Tibial artery (tissue), 4 donors: Measurements from ENCODE around the gene NEMF.

Experiments used
- DNase-seq, 2 donors: peaks; one replicate each; pipeline ENCODE4 v3.0.0-alpha.2; 2019
- H3K27ac ChIP-seq, 2 donors: fragments of 200-600 bp; sonication (generic) in 1 of 2; 1 replicate in 1 of 2; 2 replicates in 1 of 2; pipeline ENCODE4 v1.5.1; 2018 to 2019; ENCODE audit warnings: mild to moderate bottlenecking in 1 of 2
- H3K27me3 ChIP-seq, 2 donors: fragments of 200-600 bp; sonication (generic) in 1 of 2; one replicate each; pipeline versions ENCODE4 v1.5.1 to v1.6.0; 2016 to 2019
- H3K36me3 ChIP-seq, 3 donors: fragments of 200-600 bp; sonication (generic) in 2 of 3; one replicate each; pipeline ENCODE4 v1.5.1; 2016 to 2019; ENCODE audit warnings: mild to moderate bottlenecking in 2 of 3
- H3K4me1 ChIP-seq, 4 donors: fragments of 200-600 bp; sonication (generic) in 2 of 4; 1 replicate in 3 of 4; 2 replicates in 1 of 4; pipeline ENCODE4 v1.5.1; 2016 to 2019
- H3K4me3 ChIP-seq, 2 donors: fragments of 200-600 bp; sonication (generic) in 1 of 2; 1 replicate in 1 of 2; 2 replicates in 1 of 2; pipeline ENCODE4 v1.5.1; 2018 to 2019; ENCODE audit warnings: mild to moderate bottlenecking in 2 of 2
- H3K9me3 ChIP-seq, 3 donors: fragments of 200-600 bp; sonication (generic) in 1 of 3; one replicate each; pipeline ENCODE4 v1.5.1; 2016 to 2019
- CTCF ChIP-seq, 2 experiments: fragments of 200-600 bp in 1 of 2; fragments of 450-650 bp in 1 of 2; IDR thresholded peaks; one replicate each; pipeline ENCODE4 v1.5.1; 2017 to 2019; ENCODE audit warnings: antibody characterized with exemption in 2 of 2, mild to moderate bottlenecking in 1 of 2, moderate library complexity in 1 of 2
- intact Hi-C: fragments of 100-400 bp; cut with DNase I; formaldehyde crosslinking; loops from one replicate; pipeline ENCODE4 v1.15.0; 2023; ENCODE audit warnings: low total_unique reads

The NEMF gene

DNA sequence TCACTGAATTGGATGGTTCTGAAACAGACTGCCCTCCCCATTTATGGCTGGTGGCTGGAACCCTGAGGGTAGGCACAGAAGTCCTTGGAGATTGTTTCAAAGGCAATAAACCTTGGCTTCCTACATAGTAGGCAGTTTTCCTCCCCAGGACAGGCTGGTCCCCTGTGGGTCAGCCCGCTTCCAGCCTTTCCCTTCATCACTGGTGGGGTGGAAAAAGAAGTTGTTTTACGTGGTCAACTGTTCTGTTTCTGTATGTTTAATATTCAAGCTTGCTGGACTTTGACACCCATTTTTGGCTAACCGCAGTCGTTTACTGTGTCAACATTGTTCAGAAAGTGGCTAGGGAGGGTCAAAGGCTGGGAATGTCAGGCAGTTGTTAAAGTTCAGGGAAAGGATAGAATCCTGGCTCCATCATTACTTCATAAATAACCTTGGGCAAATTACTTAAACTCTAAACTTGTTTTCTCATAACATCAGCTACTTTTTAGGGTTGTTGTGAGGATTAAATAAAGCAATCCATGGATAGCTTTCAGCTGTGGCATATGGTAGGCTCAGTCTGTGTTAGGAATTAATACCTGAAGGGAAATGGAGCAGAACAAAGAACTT is 82.3 kb downstream of the NEMF start:
- Histone ChIP-seq H3K4me3 (peak overlapping the region; percentile 88 to 96), H3K27ac (peak overlapping the region in 1 of 2 donors; percentile 24), H3K27me3 (no peaks in the 10 kb centered on the region), H3K36me3 (peaks cover 20 to 35% (median 27%) of the 10 kb centered on the region in 3 donors), H3K9me3 (no peaks in the 10 kb centered on the region), H3K4me1 (peaks cover 0 to 29% (median 23%) of the 10 kb centered on the region in 4 donors)
- no peak for DNase-seq
- intact Hi-C loops, result loop anchor here (10.0 kb wide), 1 partner anchor 64 kb away; no protein-coding TSS in a partner anchor
- TF ChIP-seq CTCF (IDR thresholded peaks at IDR 0.05), result no peak

DNA sequence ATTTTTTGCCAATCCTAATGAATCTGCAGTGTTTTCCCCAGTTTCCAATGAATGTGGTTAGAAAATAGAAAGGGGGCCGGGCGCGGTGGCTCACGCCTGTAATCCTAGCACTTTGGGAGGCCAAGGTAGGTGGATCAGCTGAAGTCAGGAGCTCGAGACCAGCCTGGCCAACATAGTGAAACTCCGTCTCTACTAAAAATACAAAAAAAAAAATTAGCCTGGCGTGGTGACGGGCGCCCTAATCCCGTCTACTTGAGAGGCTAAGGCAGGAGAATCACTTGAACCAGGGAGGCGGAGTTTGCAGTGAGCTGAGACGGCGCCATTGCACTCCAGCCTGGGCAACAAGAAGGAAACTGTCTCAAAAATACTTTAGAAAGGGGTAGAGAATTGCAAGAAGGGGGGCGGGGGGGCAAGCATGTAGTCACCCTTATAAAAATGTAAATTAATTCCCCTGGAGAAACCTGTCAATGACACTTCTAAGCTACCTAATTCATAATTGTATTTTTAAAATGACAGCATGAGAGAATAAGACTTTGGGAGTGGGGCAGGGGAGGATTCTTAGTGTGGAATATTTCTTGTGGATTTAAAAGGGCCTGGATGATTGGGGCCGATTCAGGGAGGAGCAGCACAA is 82.9 kb downstream of the NEMF start:
- Histone ChIP-seq H3K4me3 (peak overlapping the region; percentile 88 to 96), H3K4me1 (peaks cover 0 to 29% (median 23%) of the 10 kb centered on the region in 4 donors), H3K9me3 (no peaks in the 10 kb centered on the region), H3K36me3 (peaks cover 13 to 29% (median 21%) of the 10 kb centered on the region in 3 donors), H3K27me3 (no peaks in the 10 kb centered on the region), H3K27ac (peak overlapping the region; percentile 94 to 98)
- intact Hi-C loops, result loop anchor here (2.0 to 10.0 kb wide), 3 partner anchors 65 to 135 kb away; partner anchors contain the start of genes DNAAF2 and KLHDC1
- no peak for TF ChIP-seq CTCF (IDR thresholded peaks at IDR 0.05)
- DNase-seq, result no peak

GRCh38 chr14:49769171-49769570 is 83.4 kb downstream of the NEMF start:
- Histone ChIP-seq H3K36me3 (peaks cover 8 to 25% (median 16%) of the 10 kb centered on the region in 3 donors), H3K27me3 (no peaks in the 10 kb centered on the region), H3K4me3 (peak overlapping the region; percentile 88 to 96), H3K27ac (peak overlapping the region; percentile 94 to 98), H3K4me1 (peaks cover 0 to 29% (median 23%) of the 10 kb centered on the region in 4 donors), H3K9me3 (no peaks in the 10 kb centered on the region)
- no peak for TF ChIP-seq CTCF (IDR thresholded peaks at IDR 0.05)
- intact Hi-C loops, result loop anchor here (2.0 to 5.0 kb wide), 2 partner anchors 77 to 134 kb away; partner anchors contain the start of genes DNAAF2 and KLHDC1
- no peak for DNase-seq

DNA sequence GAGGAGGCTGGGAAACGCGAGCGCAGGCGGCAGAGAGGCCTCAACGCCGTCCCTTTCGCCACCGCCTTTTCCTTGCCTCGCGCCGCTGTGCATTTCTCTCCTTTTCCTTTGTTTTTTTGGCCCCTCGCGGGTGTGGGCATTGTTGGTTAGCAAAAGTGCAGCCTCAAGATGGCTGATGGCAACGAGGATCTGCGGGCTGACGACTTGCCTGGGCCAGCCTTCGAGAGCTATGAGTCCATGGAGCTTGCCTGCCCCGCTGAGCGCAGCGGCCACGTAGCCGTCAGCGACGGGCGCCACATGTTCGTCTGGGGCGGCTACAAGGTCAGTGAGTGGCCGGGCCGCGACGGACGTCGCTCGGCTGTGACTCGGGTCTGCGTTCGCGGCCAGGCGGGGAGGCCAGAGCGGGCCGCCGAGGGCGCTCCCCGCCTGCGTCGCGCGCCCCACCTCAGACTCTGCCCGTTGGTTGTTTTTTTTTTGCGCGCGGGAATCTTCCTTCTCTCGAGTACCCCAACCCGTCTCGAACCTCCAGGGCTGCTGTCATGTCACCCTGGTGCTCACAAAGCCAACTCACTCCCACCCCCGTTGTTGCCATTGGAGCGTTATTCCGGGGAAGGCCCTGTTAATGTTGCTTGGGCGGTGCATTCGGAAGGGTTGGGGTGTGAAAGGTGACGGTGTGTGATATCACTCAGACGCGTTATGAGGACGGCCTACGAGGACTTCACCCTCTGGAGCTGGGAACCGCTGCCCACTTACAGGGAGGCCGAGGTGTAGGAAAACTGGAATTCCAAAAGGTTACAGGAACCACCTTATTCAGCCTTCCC is 84.1 kb downstream of the NEMF start:
- Histone ChIP-seq H3K4me1 (peaks cover 0 to 29% (median 23%) of the 10 kb centered on the region in 4 donors), H3K27ac (peak overlapping the region; percentile 94 to 98), H3K36me3 (peaks cover 5 to 24% (median 9%) of the 10 kb centered on the region in 3 donors), H3K9me3 (no peaks in the 10 kb centered on the region), H3K27me3 (no peaks in the 10 kb centered on the region), H3K4me3 (peak overlapping the region; percentile 88 to 96)
- TF ChIP-seq CTCF (IDR thresholded peaks at IDR 0.05), result no peak
- DNase-seq, result peak; percentile 49 to 79
- intact Hi-C loops, result loop anchor here (2.0 to 5.0 kb wide), 2 partner anchors 76 to 134 kb away; partner anchors contain the start of genes DNAAF2 and KLHDC1

- peak; percentile 84 to 94 for DNase-seq
- Histone ChIP-seq H3K4me1 (peaks cover 0 to 29% (median 23%) of the 10 kb centered on the region in 4 donors), H3K9me3 (no peaks in the 10 kb centered on the region), H3K4me3 (peak within 1 kb of the TSS; percentile 88 to 96), H3K27ac (peak within 1 kb of the TSS; percentile 94 to 98), H3K36me3 (peaks cover 5 to 23% (median 5%) of the 10 kb centered on the region in 3 donors), H3K27me3 (no peaks in the 10 kb centered on the region)
- intact Hi-C loops, result loop anchor here (2.0 to 5.0 kb wide), 2 partner anchors 75 to 133 kb away; partner anchors contain the start of genes DNAAF2 and KLHDC1
- TF ChIP-seq CTCF (IDR thresholded peaks at IDR 0.05), result peak; percentile 11 to 24
Measured at GRCh38 chr14:49767571-49768300, 84.9 kb downstream of the NEMF start, which contains the start of gene KLHDC2. Gene KLHDC2 (plus strand): TSS chr14:49768153. CDS start chr14:49768469, 316 bp downstream.
